ENCODE results near the gene PREPL. TPM values are rescaled to one million over a fixed set of nuclear protein-coding genes. Genes with fewer than 3 reads are reported as not detected.

The PREPL gene
- total RNA-seq, 4 donors from 2014 or later = 33.6 to 38.6 (median 35.3) TPM

DNA sequence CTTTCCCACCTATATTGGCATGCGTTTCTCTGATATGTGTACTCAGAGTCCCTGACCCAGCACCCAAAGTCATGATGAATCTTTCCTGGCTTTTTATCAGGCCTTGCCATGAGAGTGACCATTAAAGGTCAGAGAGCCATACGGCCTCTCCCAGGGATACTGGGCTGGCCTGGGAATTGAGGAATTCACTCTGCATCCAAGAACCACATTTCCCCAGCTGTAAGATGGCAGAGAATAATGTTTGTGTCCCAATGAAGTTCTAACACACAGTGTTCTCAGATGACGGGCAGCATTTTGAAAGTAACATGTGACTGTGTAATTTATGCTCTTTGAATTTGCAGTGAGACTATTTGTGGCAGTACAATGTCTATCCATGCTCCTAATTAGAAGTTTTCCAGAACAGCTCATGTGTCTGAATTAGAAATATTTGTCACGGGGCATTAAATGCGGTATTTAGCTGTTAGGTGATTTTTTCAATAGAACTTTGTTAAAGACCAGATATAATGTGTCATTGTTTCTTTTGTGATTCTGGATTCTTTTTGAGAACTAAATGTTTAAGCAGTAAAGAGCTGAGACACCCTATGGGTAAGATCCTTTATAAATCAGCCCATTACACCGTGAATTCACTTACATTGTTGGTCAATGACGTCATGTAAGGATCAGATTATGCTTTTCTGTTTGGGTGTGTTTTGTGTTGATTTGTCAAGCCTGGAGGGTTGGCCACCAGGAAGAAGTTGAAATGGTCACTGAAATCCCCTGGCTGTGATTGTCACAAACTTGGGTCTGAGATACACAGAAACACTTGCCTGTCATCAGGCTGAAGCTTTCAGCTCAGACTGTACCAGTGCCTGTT lies 93.3 kb downstream of the PREPL start:
- Histone ChIP-seq H3K4me1 (peaks cover 6 to 19% (median 17%) of the 10 kb centered on the region in 4 donors), H3K4me3 (no peak overlapping the region), H3K9me3 (no peaks in the 10 kb centered on the region), H3K27me3 (no peaks in the 10 kb centered on the region), H3K36me3 (no peaks in the 10 kb centered on the region), H3K27ac (replicated peaks in 1 of 4) (peak overlapping the region; percentile 23 to 70 (median 64))
- intact Hi-C loops (cut with DNase I) = no loop called here
- DNase-seq (ENCODE audit: extremely low spot score) = no peak
- WGBS = 69% methylated on average over 7 of the region's 7 CpGs
- TF ChIP-seq POLR2AphosphoS5 (IDR thresholded peaks at IDR 0.05) (peak; percentile 44 to 48), EP300 (IDR thresholded peaks at IDR 0.05) (no peak)

Other genes starting within 250 kb of the PREPL start
- gene PPM1B, start 192.6 kb downstream of the PREPL start, total RNA-seq = 10 to 100 TPM; 61.4 to 92.7 (median 75.8) TPM
- gene SLC3A1, start 86.0 kb downstream of the PREPL start, total RNA-seq = under 1 TPM in 1 of 4 donors, not detected in 3; 0.17 TPM
- 1 to 10 TPM; 5.8 to 8.3 (median 6.9) TPM for gene CAMKMT, start 453 bp upstream of the PREPL start, total RNA-seq